SU-DHL-6 (cell line): ENCODE measurements around the gene STARD3.

Source experiments
- CTCF ChIP-seq: fragments of 200-600 bp; sonication (generic); IDR thresholded peaks from one replicate; pipeline ENCODE4 v1.5.1; 2017; ENCODE audit warnings: antibody characterized with exemption, mild to moderate bottlenecking, low read length, moderate library complexity; ENCODE audit not compliant: insufficient read depth, poor library complexity, severe bottlenecking
- EZH2phosphoT487 ChIP-seq: fragments of 200-600 bp; sonication (generic), shearing (Covaris generic); conservative IDR thresholded peaks from 2 replicates; pipeline ENCODE4 v1.6.1; 2018; ENCODE audit warnings: mild to moderate bottlenecking, antibody characterized with exemption, low read length, moderate library complexity, mixed read lengths

- TF ChIP-seq CTCF (no peak), EZH2phosphoT487 (no peak)
These were observed 37.2 kb downstream of the STARD3 start for GRCh38 chr17:39674179-39674578.
